HG03460 (cell line): Measurements from ENCODE around the gene NLK.
"Not testable (repeated sequence)": the region's sequence is repeated elsewhere in the genome, so short reads cannot be mapped to it uniquely, and the experiment has no call there.

ENCODE experiments used
- ATAC-seq: cut with Tn5 transposase; IDR thresholded peaks from one replicate; pipeline ENCODE4 v1.9.1; 2021; ENCODE audit not compliant: unreplicated experiment

The NLK gene

GRCh38 chr17:28145348-28145747, 102.9 kb downstream of the NLK start:
- no peak for ATAC-seq

GRCh38 chr17:28147017-28147416, 104.5 kb downstream of the NLK start:
- ATAC-seq, result no peak

GRCh38 chr17:28151001-28151400, 108.5 kb downstream of the NLK start:
- ATAC-seq, result no peak

GRCh38 chr17:28154214-28154613, 111.7 kb downstream of the NLK start:
- no peak for ATAC-seq

- not testable (repeated sequence) for ATAC-seq
Measured at GRCh38 chr17:28155405-28155804, 112.9 kb downstream of the NLK start.

GRCh38 chr17:28159004-28159403, 116.5 kb downstream of the NLK start:
- no peak for ATAC-seq

GRCh38 chr17:28159924-28160323, 117.4 kb downstream of the NLK start:
- no peak for ATAC-seq

GRCh38 chr17:28160610-28161009, 118.1 kb downstream of the NLK start:
- no peak for ATAC-seq

- no peak for ATAC-seq
Measured at GRCh38 chr17:28161311-28161710, 118.8 kb downstream of the NLK start.

GRCh38 chr17:28166478-28166877, 124.0 kb downstream of the NLK start:
- no peak for ATAC-seq

- no peak for ATAC-seq
Measured at GRCh38 chr17:28169621-28170349, 127.3 kb downstream of the NLK start.

- ATAC-seq, result no peak
Measured at GRCh38 chr17:28170771-28171170, 128.3 kb downstream of the NLK start.

- ATAC-seq, result no peak
Measured at GRCh38 chr17:28173031-28173561, 130.6 kb downstream of the NLK start.

GRCh38 chr17:28173801-28174200, 131.3 kb downstream of the NLK start:
- no peak for ATAC-seq

- ATAC-seq, result no peak
Measured at GRCh38 chr17:28174352-28175046, 132.0 kb downstream of the NLK start.

GRCh38 chr17:28177351-28177750, 134.9 kb downstream of the NLK start:
- ATAC-seq, result no peak

GRCh38 chr17:28178800-28179199, 136.3 kb downstream of the NLK start:
- no peak for ATAC-seq

- no peak for ATAC-seq
Measured at GRCh38 chr17:28180449-28180848, 138.0 kb downstream of the NLK start.

GRCh38 chr17:28181568-28181967, 139.1 kb downstream of the NLK start:
- no peak for ATAC-seq

GRCh38 chr17:28182559-28182958, 140.1 kb downstream of the NLK start:
- ATAC-seq, result no peak

GRCh38 chr17:28185658-28186057, 143.2 kb downstream of the NLK start:
- no peak for ATAC-seq

GRCh38 chr17:28186472-28186871, 144.0 kb downstream of the NLK start:
- ATAC-seq, result not testable (repeated sequence)
